ENCODE data around the gene ZSCAN21.

DNA sequence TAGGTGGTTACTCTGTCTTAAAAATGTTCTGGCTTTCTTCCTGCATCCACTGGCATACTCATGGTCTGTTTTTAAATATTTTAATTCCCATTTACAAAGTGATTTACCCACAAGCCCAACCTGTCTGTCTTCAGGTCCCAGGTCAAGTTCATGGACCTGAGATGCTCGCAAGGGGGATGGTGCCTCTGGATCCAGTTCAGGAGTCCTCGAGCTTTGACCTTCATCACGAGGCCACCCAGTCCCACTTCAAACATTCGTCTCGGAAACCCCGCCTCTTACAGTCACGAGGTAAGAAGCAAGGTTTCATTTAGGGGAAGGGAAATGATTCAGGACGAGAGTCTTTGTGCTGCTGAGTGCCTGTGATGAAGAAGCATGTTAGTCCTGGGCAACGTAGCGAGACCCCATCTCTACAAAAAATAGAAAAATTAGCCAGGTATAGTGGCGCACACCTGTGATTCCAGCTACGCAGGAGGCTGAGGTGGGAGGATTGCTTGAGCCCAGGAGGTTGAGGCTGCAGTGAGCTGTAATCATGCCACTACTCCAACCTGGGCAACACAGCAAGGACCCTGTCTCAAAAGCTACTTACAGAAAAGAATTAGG is 25.5 kb upstream of the ZSCAN21 start:
- TF ChIP-seq, protein P1, sequence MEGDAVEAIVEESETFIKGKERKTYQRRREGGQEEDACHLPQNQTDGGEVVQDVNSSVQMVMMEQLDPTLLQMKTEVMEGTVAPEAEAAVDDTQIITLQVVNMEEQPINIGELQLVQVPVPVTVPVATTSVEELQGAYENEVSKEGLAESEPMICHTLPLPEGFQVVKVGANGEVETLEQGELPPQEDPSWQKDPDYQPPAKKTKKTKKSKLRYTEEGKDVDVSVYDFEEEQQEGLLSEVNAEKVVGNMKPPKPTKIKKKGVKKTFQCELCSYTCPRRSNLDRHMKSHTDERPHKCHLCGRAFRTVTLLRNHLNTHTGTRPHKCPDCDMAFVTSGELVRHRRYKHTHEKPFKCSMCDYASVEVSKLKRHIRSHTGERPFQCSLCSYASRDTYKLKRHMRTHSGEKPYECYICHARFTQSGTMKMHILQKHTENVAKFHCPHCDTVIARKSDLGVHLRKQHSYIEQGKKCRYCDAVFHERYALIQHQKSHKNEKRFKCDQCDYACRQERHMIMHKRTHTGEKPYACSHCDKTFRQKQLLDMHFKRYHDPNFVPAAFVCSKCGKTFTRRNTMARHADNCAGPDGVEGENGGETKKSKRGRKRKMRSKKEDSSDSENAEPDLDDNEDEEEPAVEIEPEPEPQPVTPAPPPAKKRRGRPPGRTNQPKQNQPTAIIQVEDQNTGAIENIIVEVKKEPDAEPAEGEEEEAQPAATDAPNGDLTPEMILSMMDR (conservative IDR thresholded peaks at IDR 0.05) = no peak
- TF ChIP-seq ZFX (IDR thresholded peaks at IDR 0.05) = no peak
